HG03520 (cell line): Measurements from ENCODE around the gene MAZ.
A peak's percentile ranks its signal among the peaks of the same experiment; 100 is the strongest.
"Not testable (repeated sequence)": the region's sequence is repeated elsewhere in the genome, so short reads cannot be mapped to it uniquely, and the experiment has no call there.

ENCODE experiments used
- ATAC-seq: cut with Tn5 transposase; IDR thresholded peaks from one replicate; pipeline ENCODE4 v1.9.1; 2021; ENCODE audit warnings: mild to moderate bottlenecking, moderate library complexity; ENCODE audit not compliant: unreplicated experiment

MAZ gene

DNA sequence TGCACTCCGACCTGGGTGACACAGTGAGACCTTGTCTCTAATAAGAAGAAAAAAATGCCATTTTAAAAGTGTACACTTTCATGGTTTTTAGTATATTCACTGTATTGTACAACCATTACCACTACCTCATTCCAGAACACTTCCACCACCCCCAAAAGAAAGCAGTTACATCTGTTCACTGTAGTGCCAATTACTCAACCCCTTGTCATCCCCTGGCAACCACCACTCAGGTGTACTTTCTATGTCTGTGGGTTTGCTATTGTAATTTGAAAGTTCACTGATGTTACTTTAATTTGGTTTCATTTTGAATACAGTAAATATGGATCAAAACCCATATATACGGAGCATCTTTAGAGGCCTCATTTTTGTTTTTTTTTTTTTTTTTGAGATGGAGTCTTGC lies 22.2 kb upstream of the MAZ start:
- ATAC-seq = no peak

DNA sequence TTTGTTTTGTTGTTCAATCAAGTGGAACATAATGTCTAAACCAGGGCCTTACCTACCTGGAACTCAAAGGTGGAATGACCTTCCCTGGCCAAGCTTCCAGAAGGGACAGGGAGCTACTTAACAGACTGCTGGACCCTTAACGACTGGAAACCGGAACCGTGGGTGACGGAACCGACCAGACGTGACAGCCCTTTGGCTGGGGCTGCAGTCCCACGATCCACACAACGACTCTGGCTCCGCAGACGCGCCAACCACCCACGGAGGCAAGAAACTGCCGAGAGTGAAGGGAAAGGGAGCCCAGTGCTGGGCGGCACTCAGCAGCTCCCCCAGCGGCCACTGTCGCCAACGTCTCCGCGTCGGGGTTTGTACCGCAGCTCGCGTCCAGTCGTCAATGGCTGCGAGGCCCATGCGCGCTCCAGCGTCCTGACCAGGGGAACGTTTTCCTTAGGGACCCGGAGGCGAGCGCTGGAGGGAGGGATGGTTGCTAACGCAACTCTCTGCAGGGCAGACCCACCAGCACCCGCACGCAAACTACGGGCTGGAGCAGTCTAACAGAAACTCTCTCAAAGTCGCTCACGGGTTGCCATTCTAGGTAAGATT lies 21.3 kb upstream of the MAZ start:
- no peak for ATAC-seq

DNA sequence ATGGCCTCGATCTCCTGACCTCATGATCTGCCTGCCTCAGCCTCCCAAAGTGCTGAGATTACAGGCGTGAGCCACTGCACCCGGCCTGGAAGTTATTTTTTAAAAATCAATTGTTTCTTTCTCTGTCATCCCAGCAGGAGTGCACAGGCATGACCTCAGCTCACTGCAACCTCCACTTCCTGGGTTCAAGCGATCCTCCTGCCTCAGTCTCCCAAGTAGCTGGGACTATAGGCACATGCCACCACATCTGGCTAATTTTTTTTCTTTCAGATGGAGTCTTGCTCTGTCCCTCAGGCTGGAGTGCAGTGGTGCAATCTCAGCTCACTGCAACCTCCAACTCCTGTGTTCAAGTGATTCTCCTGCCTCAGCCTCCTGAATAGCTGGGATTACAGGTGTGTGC lies 19.2 kb upstream of the MAZ start:
- ATAC-seq = not testable (repeated sequence)

DNA sequence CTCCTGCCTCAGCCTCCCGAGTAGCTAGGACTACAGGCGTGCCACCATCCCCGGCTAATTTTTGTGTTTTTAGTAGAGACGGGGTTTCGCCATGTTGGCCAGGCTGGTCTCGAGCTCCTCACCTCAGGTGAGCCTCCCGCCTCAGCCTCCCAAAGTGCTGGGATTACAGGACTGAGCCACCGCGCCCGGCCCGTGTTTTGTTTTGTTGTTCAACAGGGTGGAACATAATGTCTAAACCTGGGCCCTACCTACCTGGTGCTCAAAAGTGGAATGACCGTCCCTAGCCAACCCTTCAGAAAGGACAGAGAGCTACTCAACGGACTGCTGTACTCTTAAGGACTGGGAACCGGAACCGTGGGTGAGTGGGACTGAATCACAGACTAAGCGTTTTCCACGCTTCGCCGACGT lies 16.6 kb upstream of the MAZ start:
- ATAC-seq = no peak

DNA sequence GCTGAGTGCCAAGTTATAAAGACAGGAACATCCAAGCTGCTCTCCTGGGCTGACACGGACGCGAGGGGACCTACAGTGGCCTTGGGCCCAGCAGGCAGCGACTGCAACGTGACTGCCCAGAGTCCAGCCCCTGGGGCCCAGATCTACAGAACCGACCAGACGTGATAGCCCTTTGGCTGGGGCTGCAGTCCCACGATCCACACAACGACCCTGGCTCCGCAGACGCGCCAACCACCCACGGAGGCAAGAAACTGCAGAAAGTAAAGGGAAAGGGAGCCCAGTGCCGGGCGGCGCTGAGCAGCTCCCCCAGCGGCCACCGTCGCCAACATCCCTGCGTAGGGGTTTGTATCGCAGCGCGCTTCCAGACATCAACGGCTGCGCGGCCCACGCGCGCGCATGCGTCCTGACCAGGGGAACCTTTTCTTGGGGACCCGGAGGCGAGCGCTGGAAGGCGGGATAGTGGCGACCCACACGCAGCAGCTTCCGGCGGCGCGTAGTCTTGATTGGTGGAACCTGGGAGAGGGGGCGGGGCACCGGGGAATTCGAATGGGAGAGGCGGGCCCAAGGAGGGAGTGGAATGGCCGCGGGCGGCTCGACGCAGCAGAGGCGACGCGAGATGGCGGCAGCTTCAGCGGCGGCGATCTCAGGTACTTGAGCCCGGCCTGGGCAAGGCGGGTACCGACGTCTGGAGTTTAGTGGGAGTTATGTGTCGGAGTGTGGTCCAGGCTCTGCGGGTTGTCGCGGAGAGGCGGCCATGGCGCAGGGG lies 16.0 kb upstream of the MAZ start, which contains the start of gene KIF22:
TSS of gene KIF22 (plus strand) at position 569 of the 766 bp plus-strand sequence. CDS start at position 578, 9 bp downstream.
- peak; percentile 85 for ATAC-seq

DNA sequence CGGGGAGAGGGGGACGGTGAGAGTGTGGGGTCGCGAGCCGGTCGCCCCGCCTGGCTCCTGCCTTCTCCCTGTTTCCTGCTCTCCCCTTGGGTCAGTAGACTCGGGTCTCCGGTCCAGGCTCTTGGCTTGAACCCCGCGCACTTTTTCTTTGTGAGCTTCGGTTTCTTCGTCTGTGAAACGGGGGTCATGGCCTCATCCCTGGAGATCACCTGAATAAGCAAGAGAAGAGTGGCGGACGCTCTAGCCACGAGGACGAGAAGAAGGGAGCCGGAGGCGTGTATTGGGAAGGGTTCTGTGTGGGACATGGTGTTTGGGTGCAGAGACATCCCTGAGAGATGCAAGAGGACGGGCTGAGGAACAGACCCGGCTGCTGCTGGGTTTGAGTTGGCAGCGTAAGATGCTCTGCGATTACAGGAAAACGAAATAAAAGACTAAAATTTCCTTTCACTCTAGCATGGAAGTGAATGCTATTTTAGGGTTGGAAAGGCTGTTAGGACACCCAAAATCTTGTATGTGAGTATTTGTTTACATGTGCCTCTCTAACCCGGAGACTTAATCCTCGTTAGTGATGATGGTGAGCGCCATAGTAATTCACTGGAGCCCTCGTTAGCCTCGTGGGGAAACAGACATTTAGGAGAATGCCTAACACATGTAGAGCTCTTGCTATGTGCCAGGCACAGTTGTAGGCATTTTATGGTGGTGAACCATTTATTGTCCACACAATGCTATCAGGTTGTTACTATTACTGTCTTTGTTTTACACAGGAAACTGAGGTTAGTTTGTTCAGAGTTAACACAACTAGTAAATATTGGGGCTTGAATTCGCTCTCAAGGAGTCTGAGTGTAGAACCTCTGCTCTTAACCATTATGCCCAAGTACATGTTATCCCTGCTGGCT lies 15.1 kb upstream of the MAZ start:
- ATAC-seq = no peak

DNA sequence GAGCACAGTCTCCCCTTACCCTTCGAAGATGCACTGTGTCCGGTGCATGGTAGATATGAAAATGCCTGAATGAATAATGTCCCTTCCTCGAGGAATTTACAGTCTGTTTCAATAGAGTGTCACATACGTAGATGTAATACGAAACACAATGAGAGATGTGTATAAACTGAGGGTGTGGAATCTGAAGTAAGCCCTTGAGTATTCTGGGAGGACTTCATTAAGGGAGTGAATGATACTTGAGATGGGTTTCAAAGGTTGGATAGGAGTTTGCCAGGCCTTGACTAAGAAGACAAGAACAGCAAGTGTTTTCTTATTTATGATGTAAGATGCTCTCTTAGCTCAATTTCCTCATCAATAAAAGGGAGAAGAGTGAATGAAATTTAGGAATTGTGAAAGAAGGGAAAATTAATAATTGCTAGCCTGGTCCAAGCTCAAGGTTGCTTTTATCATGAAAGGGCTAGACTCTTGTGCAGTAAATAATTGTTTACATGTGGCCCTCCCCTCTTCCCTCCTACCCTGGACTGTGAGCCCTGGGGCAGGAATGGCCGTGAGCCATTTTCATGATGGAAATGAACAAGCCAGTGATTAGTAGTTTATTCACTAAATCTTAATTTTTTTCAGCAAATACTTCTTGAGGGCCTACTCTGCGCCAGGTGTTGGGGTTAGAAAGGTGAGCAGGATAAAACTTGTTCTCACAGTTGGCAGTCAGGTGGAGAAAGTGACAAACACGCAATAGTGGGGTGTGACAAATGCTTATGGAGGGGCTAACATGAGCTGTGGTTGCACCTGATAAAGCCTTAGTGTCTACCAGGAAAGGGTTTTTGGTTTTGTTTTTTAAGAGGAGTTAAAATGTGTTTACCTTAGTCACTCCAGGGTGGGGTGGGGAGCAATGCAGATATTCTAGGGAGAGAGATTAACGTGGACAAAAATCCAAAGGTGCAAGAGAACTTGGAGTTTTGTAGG lies 14.2 kb upstream of the MAZ start:
- ATAC-seq = no peak

DNA sequence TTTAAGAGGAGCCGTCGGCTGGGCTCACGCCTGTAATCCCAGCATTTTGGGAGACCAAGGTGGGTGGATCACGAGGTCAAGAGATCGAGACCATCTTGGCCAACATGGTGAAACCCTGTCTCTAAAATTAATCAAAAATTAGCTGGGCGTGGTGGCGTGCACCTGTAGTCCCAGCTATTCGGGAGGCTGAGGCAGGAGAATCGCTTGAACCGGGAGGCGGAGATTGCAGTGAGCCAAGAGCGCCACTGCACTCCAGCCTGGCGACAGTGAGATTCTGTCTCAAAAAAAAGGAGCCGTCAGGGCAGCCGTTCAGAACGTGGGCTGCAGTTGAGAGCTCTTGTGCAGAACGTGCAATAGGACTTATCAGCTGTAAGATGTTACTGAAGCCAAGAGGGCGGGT lies 13.2 kb upstream of the MAZ start:
- not testable (repeated sequence) for ATAC-seq

DNA sequence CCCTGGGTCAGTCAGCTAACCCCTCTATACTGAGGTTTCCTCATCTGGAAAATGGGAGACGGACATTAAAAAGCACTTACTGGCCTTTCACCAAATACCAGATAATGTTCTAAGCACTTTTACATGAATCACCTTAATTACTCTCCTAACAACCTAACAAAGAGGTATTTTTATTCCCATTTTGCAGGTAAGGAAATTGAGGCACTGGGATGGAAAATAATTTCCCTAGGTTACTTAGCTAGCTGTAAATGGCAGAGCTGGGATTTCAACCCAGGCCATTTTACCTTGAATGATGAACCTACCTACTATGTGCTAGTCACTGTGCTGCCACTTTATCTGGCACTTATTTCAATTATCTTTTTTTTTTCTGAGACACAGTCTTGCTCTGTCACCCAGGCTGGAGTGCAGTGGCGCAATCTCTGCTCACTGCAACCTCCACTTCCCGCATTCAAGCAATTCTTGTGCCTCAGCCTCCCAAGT lies 12.1 kb upstream of the MAZ start:
- no peak for ATAC-seq

DNA sequence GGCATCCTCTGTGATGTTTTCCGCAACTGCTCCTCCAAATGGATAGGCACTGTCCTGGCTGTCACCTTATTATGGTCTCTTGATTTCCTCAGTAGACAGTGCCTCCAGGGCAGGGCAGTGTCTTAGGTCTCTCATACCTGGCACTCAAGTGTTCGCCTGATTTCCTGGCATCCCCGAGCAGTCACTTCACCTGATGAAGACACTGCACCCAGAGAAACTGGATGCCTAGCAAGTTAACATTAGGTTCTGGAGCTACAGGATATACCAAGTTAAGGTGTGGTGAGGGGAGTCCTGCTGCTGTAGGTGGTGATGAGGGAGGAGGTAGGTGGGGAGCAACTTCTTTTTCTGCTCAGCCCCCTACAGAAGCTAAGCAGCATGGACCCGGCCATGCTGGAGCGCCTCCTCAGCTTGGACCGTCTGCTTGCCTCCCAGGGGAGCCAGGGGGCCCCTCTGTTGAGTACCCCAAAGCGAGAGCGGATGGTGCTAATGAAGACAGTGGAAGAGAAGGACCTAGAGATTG lies 3.9 kb upstream of the MAZ start:
- ATAC-seq = no peak

DNA sequence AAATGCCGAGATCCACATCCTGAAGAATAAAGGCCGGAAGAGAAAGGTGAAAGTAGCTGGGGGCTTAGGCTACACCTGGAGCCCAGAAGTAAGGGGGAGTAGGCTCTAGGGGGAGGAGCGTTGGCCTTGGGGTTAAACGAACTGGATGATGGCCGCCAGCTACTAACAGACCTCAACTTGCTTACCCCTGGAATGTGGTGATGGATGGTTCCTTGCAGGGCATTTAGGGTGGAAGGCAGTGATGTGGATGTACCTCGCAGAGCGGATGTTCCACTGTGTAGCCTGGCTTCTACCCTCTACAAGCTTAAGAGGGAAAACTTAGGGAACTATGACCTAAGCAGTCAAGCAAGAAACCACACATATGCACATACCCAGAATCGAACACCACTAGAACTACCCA lies 2.3 kb upstream of the MAZ start:
- no peak for ATAC-seq

DNA sequence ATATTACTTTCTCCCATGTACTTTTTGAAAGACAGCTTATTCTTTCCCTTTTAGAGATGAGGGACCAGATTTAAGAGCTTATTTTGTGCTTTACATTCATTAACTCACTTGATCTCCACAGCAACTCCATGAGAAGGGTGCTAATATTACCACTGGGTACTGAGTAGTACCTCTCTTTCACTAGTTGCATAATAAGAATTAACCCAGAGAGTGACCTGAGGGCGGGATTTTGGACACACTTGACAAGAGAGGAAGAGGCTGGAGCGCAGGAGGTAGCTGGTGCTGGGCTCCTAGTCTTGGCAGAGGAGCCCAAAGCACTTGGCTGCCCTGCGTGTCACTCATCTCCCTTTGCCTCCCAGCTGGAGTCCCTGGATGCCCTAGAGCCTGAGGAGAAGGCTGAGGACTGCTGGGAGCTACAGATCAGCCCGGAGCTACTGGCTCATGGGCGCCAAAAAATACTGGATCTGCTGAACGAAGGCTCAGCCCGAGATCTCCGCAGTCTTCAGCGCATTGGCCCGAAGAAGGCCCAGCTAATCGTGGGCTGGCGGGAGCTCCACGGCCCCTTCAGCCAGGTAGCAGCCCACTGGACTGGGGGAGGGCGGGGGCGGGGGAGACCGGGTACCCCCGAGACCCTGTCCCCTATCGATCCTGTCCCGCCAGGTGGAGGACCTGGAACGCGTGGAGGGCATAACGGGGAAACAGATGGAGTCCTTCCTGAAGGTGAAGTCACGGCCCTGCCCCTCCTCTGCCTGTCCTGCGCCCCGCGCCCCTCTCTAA lies 1.7 kb upstream of the MAZ start:
- ATAC-seq = no peak

DNA sequence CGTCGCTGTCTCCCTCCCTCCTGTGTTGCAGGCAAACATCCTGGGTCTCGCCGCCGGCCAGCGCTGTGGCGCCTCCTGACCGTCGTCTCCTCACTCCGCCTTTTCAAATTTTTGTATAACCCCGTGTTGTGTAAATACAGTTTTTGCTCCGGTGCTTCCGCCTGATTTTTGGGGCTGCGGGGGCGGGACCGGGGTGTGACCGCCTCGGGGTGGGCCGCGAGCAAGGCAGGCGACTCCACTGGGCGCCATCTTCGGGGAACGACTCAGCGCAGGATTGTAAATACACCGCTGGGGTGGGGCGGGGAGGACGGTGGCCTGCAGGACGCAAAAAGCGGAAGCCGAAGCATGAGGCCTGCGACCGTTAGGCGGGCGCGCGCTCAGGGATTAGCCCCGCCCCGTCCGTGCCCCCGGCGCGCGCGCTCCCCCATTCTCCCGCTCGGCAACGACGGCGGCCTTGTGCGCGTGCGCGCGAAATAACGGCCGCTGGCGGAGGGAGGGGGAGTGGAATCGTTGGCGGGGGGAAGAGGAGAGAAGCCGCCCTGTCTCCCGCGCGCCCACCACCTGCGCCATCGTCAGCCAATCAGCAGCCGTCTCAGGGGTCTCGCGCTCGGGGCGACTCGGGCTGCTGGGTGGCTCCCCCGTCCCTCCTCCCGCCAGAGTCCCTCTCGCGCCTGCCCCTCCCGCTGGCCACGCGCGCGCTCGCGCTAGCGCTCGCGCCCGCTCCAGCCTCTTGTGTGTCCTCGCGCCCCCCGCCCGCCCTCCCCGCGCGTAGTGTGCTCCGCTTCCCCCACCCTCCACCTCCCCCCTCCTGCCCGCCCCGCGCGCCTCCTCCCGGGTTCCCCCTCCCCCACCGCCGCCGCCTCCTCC lies 864 bp upstream of the MAZ start:
- ATAC-seq = peak; percentile 49

DNA sequence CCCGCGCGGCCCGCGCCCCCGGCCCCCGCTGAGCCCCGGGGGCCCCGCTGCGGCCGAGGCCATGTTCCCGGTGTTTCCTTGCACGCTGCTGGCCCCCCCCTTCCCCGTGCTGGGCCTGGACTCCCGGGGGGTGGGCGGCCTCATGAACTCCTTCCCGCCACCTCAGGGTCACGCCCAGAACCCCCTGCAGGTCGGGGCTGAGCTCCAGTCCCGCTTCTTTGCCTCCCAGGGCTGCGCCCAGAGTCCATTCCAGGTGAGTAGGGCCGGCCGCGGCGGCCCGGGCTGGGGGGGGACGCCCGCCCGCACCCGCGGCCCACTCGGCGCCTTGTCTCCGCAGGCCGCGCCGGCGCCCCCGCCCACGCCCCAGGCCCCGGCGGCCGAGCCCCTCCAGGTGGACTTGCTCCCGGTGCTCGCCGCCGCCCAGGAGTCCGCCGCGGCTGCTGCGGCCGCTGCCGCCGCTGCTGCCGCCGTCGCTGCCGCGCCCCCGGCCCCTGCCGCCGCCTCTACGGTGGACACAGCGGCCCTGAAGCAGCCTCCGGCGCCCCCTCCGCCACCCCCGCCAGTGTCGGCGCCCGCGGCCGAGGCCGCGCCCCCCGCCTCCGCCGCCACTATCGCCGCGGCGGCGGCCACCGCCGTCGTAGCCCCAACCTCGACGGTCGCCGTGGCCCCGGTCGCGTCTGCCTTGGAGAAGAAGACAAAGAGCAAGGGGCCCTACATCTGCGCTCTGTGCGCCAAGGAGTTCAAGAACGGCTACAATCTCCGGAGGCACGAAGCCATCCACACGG lies 504 bp downstream of the MAZ start:
- no peak for ATAC-seq

DNA sequence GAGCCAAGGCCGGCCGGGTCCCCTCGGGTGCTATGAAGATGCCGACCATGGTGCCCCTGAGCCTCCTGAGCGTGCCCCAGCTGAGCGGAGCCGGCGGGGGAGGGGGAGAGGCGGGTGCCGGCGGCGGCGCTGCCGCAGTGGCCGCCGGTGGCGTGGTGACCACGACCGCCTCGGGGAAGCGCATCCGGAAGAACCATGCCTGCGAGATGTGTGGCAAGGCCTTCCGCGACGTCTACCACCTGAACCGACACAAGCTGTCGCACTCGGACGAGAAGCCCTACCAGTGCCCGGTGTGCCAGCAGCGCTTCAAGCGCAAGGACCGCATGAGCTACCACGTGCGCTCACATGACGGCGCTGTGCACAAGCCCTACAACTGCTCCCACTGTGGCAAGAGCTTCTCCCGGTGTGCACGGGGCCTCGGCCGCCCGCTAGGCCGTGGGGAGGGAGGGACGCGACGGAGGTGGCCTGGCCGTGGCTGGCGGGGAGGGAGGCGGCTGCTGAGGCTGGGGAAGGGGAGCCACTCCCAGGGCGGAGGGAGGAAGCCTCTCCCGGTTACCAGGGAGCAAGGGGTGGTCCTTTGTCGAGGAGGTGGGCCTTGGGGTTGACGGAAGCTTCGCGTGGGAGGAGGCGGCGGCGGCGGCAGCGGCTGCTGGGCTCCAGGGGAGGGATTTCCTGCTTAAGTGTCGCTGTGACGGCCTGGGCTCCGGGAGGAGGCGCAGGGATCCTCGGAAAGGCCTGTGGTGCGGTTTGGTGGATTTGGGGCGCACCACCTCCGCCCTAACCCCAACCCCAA lies 1.3 kb downstream of the MAZ start:
- no peak for ATAC-seq

DNA sequence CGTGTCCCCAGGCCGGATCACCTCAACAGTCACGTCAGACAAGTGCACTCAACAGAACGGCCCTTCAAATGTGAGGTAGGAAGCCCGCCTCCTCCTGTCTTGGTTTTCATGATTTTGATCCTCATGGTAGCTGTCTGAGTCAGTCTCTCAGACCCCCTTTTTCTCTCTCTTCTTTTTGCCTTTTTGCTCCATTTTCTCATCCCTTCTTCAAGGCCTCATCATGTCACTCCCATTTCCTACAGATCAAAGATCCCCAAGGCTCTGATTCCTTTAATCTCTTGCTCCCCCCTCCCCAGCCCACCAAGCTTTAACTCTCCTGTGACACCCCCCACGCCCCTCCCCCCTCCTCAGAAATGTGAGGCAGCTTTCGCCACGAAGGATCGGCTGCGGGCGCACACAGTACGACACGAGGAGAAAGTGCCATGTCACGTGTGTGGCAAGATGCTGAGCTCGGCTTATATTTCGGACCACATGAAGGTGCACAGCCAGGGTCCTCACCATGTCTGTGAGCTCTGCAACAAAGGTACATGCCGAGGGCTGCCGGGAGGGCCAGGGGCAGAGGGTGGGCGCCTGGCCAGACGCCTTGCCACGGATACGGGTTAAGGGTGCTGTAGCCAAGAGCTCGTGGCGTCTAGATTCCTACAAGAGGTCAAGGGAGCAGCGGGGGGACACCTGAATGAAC lies 2.0 kb downstream of the MAZ start:
- no peak for ATAC-seq
